Inflammatory macrophage (primary cell): Measurements from ENCODE around the gene SH3TC1.

Experiments
- DNase-seq, 2 donors: peaks; one replicate each; pipeline ENCODE4 v3.0.0-alpha.2; 2020 to 2022

Gene SH3TC1

GRCh38 chr4:8164194-8164565 lies 34.9 kb upstream of the SH3TC1 start:
- DNase-seq: no peak

DNA sequence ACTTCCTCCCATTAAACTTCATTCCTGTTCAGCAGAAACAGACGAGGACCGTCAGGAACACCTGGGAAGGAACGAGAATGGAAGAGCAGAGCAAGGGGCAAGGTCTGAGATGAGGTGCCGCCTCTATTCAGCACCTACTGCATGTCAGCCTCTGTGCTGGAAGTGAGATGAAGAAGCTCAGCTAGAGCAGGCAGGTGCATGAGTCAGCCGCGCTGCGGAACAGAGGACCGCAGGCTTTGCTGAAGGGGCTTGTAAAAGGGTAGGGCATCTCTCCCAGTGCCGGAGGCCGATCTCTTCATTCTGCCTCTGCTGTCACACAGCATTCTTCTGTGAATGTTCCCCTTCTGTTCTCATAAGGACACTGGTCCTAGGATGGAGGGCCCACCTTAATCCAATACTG lies 34.4 kb upstream of the SH3TC1 start:
- no peak for DNase-seq

- no peak for DNase-seq
Observed at GRCh38 chr4:8165374-8165896, 33.7 kb upstream of the SH3TC1 start.

DNA sequence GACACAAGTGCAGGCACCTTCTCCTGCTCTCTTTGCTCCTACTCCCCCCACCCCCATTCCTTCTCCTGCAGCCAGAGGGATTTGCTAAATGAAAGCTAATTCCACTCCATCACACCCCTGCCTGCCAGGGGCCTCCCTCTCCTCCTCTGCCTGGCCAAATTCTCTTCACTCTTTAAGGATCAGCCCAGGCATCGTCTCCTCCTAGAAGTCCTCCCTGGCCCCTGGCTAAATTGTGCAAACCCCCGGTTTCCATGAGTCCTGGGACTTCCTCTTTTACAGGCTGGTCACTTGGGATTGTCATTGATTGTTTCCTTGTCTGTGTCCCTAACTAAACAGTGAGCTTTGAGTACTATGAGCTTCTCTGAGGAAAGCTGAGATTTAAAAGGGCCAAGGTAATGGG lies 31.8 kb upstream of the SH3TC1 start:
- peak; percentile 66 to 74 for DNase-seq

- peak; percentile 93 for DNase-seq
Observed at GRCh38 chr4:8167815-8168214, 31.3 kb upstream of the SH3TC1 start.

GRCh38 chr4:8168232-8168631 lies 30.9 kb upstream of the SH3TC1 start:
- no peak for DNase-seq

- DNase-seq: no peak
Observed at GRCh38 chr4:8168832-8169598, 30.1 kb upstream of the SH3TC1 start.

DNA sequence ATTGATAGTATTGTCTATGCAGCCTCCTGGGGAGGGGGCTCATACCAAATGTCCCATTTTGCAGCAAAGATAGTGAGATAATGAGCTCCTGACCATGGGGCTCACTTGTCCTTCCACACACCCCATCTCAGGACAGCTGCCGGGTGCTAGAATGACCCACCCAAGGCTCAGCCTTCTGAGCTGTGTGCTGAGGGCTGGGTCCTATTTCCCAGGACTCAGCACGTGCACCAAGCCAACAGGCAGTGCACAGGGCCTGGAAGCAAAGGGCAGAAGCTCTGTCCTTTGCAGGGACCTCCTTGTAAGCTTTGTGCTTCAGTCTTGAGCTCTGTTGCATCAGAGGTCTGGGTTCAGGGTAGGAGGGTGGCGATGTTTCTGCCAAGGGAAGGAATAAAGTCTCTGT lies 29.3 kb upstream of the SH3TC1 start:
- no peak for DNase-seq

- DNase-seq: no peak
Observed at GRCh38 chr4:8170341-8170740, 28.7 kb upstream of the SH3TC1 start.

- peak; percentile 15 to 27 for DNase-seq
Observed at GRCh38 chr4:8171266-8171665, 27.8 kb upstream of the SH3TC1 start.

DNA sequence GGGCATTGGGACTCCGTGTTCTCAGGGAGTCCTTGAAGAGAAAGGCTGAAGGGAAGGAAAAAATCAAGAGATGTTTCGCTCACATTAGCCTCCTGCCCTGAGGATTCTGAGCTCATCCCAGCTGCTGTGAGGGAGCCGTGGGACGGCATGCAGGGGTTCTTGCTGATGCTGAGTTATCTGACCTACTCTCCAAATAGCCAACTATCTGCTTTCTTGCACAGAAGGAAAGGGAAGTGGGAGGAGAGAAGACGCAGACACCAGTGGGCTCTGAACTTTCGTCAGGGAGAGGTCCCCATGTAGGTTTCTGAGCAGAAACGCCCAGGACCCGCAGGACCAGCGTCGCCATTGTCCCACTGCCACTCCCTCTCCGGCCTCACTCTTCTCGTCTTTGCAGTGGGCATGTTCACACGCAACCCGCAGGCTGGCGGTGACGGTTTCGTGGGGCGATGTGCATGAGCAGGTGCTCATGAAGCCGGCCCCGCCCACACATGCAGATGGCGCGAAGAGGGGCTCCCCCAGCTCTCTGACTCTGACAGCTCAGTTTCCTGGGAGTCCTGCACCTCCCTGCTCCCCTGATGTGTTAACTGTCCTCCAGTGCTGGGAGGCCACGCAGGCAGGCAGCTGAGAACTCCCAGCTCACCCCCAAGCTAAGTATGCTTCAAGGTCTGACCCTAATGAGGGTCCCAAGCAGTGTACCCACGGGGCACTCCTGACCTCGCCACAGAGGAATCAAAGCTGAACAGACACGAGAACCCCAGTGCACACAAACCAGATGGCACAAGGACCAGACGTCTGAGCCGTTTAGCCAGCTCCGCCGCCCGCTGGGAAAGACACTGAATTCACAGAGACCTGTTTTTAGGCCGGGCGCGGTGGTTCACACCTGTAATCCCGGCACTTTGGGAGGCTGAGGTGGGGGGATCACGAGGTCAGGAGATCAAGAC lies 26.8 kb upstream of the SH3TC1 start:
- DNase-seq: peak in 1 of 2 donors; percentile 12

- no peak for DNase-seq
Observed at GRCh38 chr4:8173492-8174242, 25.4 kb upstream of the SH3TC1 start.

- DNase-seq: no peak
Observed at GRCh38 chr4:8174970-8175369, 24.1 kb upstream of the SH3TC1 start.

GRCh38 chr4:8175686-8176085 lies 23.4 kb upstream of the SH3TC1 start:
- no peak for DNase-seq

- DNase-seq: peak; percentile 59 to 72
Observed at GRCh38 chr4:8176547-8177399, 22.3 kb upstream of the SH3TC1 start.

- no peak for DNase-seq
Observed at GRCh38 chr4:8177552-8177951, 21.5 kb upstream of the SH3TC1 start.

DNA sequence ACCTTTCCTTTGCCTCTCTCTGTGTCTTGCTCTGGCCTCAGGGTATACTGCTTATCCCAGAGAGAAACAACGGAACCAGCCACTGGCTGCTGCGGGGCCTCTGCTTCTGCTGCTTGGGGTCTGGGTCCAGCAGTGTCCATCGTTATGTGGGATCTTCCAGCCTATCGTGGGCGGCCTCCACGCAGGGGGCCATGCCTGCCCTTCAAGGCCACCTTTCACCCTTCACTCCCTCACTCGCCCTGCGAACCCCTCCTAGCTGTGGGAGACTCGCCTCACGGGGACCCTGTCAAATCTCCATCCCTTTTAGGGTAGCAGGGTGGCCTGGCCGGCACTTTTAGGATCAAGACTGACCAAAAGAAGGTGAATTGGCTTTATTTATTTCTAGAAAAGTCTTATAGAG lies 21.1 kb upstream of the SH3TC1 start:
- no peak for DNase-seq

- DNase-seq: no peak
Observed at GRCh38 chr4:8179074-8179473, 20.0 kb upstream of the SH3TC1 start.

DNA sequence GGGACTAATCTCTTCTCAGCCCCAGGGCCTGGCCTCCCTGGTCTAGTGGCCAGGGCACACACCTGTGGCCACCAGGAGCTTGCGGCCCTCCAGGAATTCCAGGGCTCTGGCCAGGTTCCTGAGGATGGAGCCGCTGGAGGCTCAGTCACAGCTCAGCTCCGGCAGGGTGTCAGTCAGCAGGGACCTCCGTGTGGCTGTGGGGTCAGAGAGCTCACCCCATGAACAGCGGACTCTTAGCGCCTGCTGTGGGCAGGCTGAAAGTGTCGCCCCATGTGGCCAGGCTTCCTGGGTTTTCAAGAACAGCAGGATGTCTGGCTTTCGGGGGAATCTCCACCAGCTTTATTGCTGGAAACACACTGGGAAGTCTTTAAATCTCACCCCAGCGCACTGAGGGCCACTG lies 19.3 kb upstream of the SH3TC1 start:
- no peak for DNase-seq

GRCh38 chr4:8180310-8181093 lies 18.6 kb upstream of the SH3TC1 start:
- DNase-seq: no peak

DNA sequence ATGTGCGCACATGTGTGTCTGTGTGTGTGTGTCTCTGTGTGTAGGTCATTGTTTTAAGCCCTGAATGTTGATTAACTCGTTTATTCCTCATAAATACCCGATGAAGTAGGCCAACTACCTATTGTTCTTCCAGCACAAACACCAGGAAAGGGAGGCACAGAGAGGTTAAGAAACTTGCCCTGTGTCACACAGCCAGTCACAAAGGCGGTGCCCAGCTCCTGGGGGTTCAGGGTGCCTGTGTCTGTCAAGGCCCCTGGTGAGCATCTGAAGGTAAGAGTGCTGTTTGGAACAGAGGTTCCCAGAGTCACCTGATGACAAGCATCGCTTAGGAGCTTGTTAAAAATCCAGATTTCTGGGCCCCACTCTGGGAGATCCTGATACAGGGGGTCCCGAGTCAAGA lies 18.0 kb upstream of the SH3TC1 start:
- DNase-seq: no peak
